ENCODE data around the gene CALM3. TPM values are rescaled to one million over a fixed set of nuclear protein-coding genes. Genes with fewer than 3 reads are reported as not detected.

CALM3 gene
- total and polyA plus RNA-seq, 2 experiments from 2014 or later: 148 to 215 TPM

- no peaks in the 10 kb centered on the region; the same call in 1 of the 2 replicates for H3K4me1 ChIP-seq (ENCODE audit: insufficient read depth)
- ATAC-seq: peak; percentile 87
- no peak overlapping the region for H3K27ac ChIP-seq (ENCODE audit: low read depth)
- Mint-ChIP-seq H3K27ac (no peak overlapping the region), H3K27me3 (ENCODE audit: insufficient read depth, low read depth, poor library complexity) (peaks cover 6% of the 10 kb centered on the region), H3K4me3 (no peak overlapping the region; the same call in 2 of the 3 replicates), H3K9me3 (no peaks in the 10 kb centered on the region), H3K4me1 (peaks cover 10% of the 10 kb centered on the region), H3K36me3 (ENCODE audit: low read depth) (peaks cover 10% of the 10 kb centered on the region)
- no peaks in the 10 kb centered on the region for H3K79me2 ChIP-seq (replicated peaks; ENCODE audit: insufficient read depth)
- H3F3A ChIP-seq (replicated peaks; ENCODE audit: low read depth): no peaks in the 10 kb centered on the region
- no peaks in the 10 kb centered on the region for H3K27me3 ChIP-seq (ENCODE audit: insufficient read depth)
- no peaks in the 10 kb centered on the region for H3K9me2 ChIP-seq (ENCODE audit: insufficient read depth)
- H2AFZ ChIP-seq: peak overlapping the region; percentile 86
- 0 out of 2 replicates have a peak, but pooled peaks cover 2% of the 10 kb centered on the region for H3K36me3 ChIP-seq (ENCODE audit: insufficient read depth)
- H3K4me2 ChIP-seq: no peak overlapping the region
- DNase-seq (ENCODE audit: low spot score): peak; percentile 90
- no peak for TF ChIP-seq POLR2AphosphoS5 (IDR thresholded peaks at IDR 0.05; ENCODE audit: low read depth)
- TF ChIP-seq CTCF (conservative IDR thresholded peaks at IDR 0.05; ENCODE audit: low read depth in 2 of 2): peak; percentile 91 to 92
- no peaks in the 10 kb centered on the region for H4K20me1 ChIP-seq (replicated peaks; ENCODE audit: insufficient read depth)
- no peak overlapping the region for H3K4me3 ChIP-seq
Measured at GRCh38 chr19:46614114-46614722, 13.1 kb downstream of the CALM3 start.

- Mint-ChIP-seq H3K9me3 (no peaks in the 10 kb centered on the region), H3K4me3 (no peak overlapping the region), H3K27me3 (ENCODE audit: insufficient read depth, low read depth, poor library complexity) (peaks cover 4% of the 10 kb centered on the region), H3K27ac (no peak overlapping the region), H3K4me1 (peaks cover 11% of the 10 kb centered on the region), H3K36me3 (ENCODE audit: low read depth) (no peaks in the 10 kb centered on the region)
- no peaks in the 10 kb centered on the region for H4K20me1 ChIP-seq (replicated peaks; ENCODE audit: insufficient read depth)
- H2AFZ ChIP-seq: no peak overlapping the region
- H3K27ac ChIP-seq (ENCODE audit: low read depth): no peak overlapping the region
- no peaks in the 10 kb centered on the region for H3K79me2 ChIP-seq (replicated peaks; ENCODE audit: insufficient read depth)
- no peaks in the 10 kb centered on the region for H3K9me2 ChIP-seq (ENCODE audit: insufficient read depth)
- ATAC-seq (no peak), DNase-seq (ENCODE audit: low spot score) (no peak)
- no peak overlapping the region for H3K4me2 ChIP-seq
- no peaks in the 10 kb centered on the region for H3K36me3 ChIP-seq (ENCODE audit: insufficient read depth)
- H3K27me3 ChIP-seq (ENCODE audit: insufficient read depth): no peaks in the 10 kb centered on the region
- no peak overlapping the region for H3K4me3 ChIP-seq
- H3K4me1 ChIP-seq (ENCODE audit: insufficient read depth): no peaks in the 10 kb centered on the region; the same call in 1 of the 2 replicates
- no peaks in the 10 kb centered on the region for H3F3A ChIP-seq (replicated peaks; ENCODE audit: low read depth)
- TF ChIP-seq POLR2AphosphoS5 (IDR thresholded peaks at IDR 0.05; ENCODE audit: low read depth): no peak
- TF ChIP-seq ZNF462 (CRISPR knock-in tag; IDR thresholded peaks at IDR 0.05): no peak
- no peak for TF ChIP-seq CREB1 (CRISPR knock-in tag; IDR thresholded peaks at IDR 0.05; ENCODE audit: low read depth)
- no peak for TF ChIP-seq EZH2 (IDR thresholded peaks at IDR 0.05; ENCODE audit: low read depth, unreplicated experiment)
- no peak for TF ChIP-seq ZNF114 (CRISPR knock-in tag; IDR thresholded peaks at IDR 0.05)
- TF ChIP-seq NANOG (IDR thresholded peaks at IDR 0.05; ENCODE audit: borderline replicate concordance): no peak
- TF ChIP-seq STAT1 (IDR thresholded peaks at IDR 0.05; ENCODE audit: unreplicated experiment): no peak
- TF ChIP-seq ETS1 (IDR thresholded peaks at IDR 0.05): no peak
Measured at GRCh38 chr19:46615966-46616365, 14.8 kb downstream of the CALM3 start.

Data from GM23338 (cell line).